Astrocyte of the spinal cord (primary cell): ENCODE data around the gene ELOVL5.
A peak's percentile ranks its signal among the peaks of the same experiment; 100 is the strongest.
"Not testable (repeated sequence)": the region's sequence is repeated elsewhere in the genome, so short reads cannot be mapped to it uniquely, and the experiment has no call there.

Experiments
- DNase-seq: peaks from one replicate; pipeline ENCODE4 v3.0.0; 2011; ENCODE audit warnings: low read depth, low spot score
- H3K4me3 ChIP-seq: 2 replicates; pipeline ENCODE4 v1.5.1; 2011; ENCODE audit warnings: low read depth, mild to moderate bottlenecking, low read length, moderate library complexity
- CTCF ChIP-seq: IDR thresholded peaks from 2 replicates; pipeline ENCODE4 v1.5.1; 2012; ENCODE audit warnings: low read depth, mild to moderate bottlenecking, low read length, inconsistent platforms
- in situ Hi-C: cut with HindIII; loops from 2 replicates; pipeline ENCODE4 v1.10.0; 2017; ENCODE audit warnings: low sequenced_read_pairs

Gene ELOVL5

GRCh38 chr6:53309059-53309900, 39.5 kb downstream of the ELOVL5 start:
- DNase-seq: no peak
- in situ Hi-C loops: no loop called here
- no peak overlapping the region for H3K4me3 ChIP-seq
- TF ChIP-seq CTCF: no peak

GRCh38 chr6:53306819-53307347, 41.9 kb downstream of the ELOVL5 start:
- no peak overlapping the region for H3K4me3 ChIP-seq
- TF ChIP-seq CTCF: no peak
- peak; percentile 56 for DNase-seq
- in situ Hi-C loops: no loop called here

GRCh38 chr6:53306217-53306616, 42.5 kb downstream of the ELOVL5 start:
- DNase-seq, in situ Hi-C loops, H3K4me3 ChIP-seq: not testable (repeated sequence)

- DNase-seq: not testable (repeated sequence)
Observed at GRCh38 chr6:53305506-53306005, 43.2 kb downstream of the ELOVL5 start.

GRCh38 chr6:53304953-53305352, 43.8 kb downstream of the ELOVL5 start:
- H3K4me3 ChIP-seq, in situ Hi-C loops, DNase-seq: not testable (repeated sequence)

More at GRCh38 chr6:53305506-53306005, 43.2 kb downstream of the ELOVL5 start:
- H3K4me3 ChIP-seq, in situ Hi-C loops: not testable (repeated sequence)

GRCh38 chr6:53302678-53303360, 45.9 kb downstream of the ELOVL5 start:
- in situ Hi-C loops: no loop called here
- DNase-seq: peak; percentile 88

GRCh38 chr6:53301801-53302537, 46.8 kb downstream of the ELOVL5 start:
- no peak for TF ChIP-seq CTCF
- H3K4me3 ChIP-seq: no peak overlapping the region
- in situ Hi-C loops: no loop called here
- DNase-seq: no peak

More at GRCh38 chr6:53302678-53303360, 45.9 kb downstream of the ELOVL5 start:
- no peak overlapping the region for H3K4me3 ChIP-seq
- TF ChIP-seq CTCF: no peak
